HUDEP-2 (cell line): ENCODE data around the gene ADAM19.

ENCODE experiments used
- DNase-seq, 76 experiments: peaks; one replicate each; lab custom pipeline; 2025; ENCODE audit not compliant: unreplicated experiment in 76 of 76; lab: John Stamatoyannopoulos, UW

Gene ADAM19

GRCh38 chr5:157596487-157596886 is 20.9 kb upstream of the ADAM19 start:
- no peak for DNase-seq

- DNase-seq, result no peak
Observed at GRCh38 chr5:157594675-157595459, 19.3 kb upstream of the ADAM19 start.

DNA sequence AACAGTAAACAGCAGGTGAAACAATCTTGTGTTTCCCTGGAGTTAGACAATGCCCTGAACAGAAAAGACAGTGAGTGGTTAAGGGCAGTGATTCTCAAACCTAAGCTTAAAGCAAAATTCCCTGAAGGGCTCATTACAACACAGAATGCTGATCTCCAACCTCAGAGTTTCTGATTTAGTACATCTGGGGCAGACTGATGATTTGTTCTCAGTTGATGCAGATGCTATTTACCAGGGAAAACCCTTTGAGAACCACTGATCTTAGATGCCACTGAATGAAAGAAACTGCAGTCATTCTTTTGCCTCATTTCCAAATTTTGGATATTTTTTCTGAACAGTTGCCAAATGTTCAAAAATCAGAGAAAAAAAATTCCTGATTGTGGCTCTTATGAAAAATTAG is 18.7 kb upstream of the ADAM19 start:
- no peak for DNase-seq

GRCh38 chr5:157593052-157593757 is 17.6 kb upstream of the ADAM19 start:
- DNase-seq, result no peak

GRCh38 chr5:157592594-157592993 is 17.0 kb upstream of the ADAM19 start:
- no peak for DNase-seq

- DNase-seq, result no peak
Observed at GRCh38 chr5:157590478-157590877, 14.9 kb upstream of the ADAM19 start.

DNA sequence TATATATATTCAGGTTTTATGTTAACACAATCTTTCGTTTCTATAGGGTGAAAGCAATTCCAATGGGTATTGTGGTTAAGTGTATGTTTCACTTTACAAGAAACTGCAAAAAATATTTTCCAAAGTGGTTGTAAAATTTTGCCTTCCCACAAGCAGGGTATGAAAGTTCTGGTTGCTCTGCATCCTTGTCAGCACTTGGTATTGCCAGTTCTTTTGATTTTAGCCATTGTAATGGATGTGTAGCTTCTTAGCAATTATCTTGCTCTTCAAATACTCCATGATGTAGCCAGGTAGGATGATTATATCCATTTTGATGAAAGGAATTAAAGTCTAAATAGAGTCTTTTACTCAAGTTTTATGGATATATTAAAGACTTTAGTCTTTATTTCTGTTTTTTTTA is 9.1 kb upstream of the ADAM19 start:
- no peak for DNase-seq

GRCh38 chr5:157582731-157583620 is 7.4 kb upstream of the ADAM19 start:
- no peak for DNase-seq

- no peak for DNase-seq
Observed at GRCh38 chr5:157581901-157582300, 6.3 kb upstream of the ADAM19 start.

- DNase-seq, result no peak
Observed at GRCh38 chr5:157578079-157578780, 2.7 kb upstream of the ADAM19 start.

- DNase-seq, result no peak
Observed at GRCh38 chr5:157576678-157577077, 1.1 kb upstream of the ADAM19 start.

- peak in 2 of 76 experiments; percentile 2 to 7 for DNase-seq
Observed at GRCh38 chr5:157574456-157575380, 857 bp downstream of the ADAM19 start.

DNA sequence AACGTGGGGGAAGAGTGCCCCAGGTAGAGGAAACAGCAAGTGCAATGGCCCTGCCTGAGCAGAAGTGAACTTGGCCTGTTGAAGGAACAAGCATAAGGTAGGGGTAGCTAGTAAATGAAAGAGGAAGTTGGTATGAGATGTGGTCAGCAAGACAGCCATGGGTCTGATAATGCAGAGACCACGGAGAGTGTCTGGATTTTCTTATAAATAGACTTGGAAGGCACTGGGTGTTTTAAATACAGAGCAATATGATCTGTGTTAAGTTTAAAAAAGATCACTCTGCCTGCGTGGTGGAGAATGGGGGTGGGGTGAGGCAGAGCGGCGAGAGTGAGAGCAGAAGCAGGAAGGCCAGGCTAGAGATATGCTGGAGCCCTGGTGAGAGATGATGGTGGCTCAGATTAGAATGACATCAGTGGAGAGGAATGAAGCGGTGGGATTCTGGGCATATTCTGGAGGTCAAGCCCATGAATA is 4.2 kb downstream of the ADAM19 start:
- no peak for DNase-seq

DNA sequence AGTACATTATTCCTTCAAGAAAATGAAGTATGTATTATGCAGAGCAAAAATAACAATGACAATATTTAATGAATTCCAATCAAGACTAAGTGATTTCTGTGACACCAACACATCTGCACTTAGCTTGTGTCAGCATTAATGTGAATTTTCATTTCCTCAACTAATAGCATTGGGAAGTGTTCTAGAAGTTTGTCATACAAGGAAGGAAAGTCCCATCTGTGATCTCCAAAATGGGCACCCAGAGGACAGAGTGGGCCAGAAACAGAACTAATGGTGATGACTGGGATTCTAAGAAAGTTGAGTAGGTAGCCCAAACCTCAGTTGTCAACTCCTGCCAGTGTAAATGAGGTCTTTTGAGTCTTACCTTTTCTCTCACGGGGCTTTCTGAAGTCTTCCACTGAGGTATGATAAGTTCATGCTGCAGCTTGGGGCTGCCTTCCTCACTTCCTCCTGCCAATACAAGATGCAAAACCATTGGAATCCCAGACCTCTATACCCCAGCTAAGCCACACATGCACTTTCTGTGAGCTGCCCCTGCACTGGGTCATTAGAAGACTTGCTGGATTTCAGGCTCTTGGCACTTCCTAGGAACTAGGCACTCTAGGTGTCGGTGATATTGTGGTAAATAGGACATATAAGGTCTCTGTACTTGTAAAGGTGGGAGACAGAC is 4.9 kb downstream of the ADAM19 start:
- no peak for DNase-seq

DNA sequence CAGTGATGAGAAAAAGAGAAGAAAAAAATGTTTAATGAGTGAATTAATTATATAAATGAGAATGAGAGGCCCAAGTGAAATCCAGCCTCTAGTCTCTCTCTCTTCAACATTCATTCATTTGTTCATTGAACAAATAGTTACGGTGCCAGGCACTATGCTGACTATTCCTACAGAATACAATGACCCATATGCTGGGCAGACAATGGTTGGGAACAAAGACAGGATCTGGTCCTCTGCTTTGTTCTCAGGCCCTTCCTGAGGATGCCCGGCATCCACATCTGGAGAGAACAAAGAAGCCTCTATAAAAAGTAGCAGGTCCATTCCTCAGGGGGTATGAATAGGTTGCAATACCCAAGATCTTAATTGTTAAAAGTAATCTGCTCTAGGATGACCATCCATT is 6.9 kb downstream of the ADAM19 start:
- DNase-seq, result no peak

DNA sequence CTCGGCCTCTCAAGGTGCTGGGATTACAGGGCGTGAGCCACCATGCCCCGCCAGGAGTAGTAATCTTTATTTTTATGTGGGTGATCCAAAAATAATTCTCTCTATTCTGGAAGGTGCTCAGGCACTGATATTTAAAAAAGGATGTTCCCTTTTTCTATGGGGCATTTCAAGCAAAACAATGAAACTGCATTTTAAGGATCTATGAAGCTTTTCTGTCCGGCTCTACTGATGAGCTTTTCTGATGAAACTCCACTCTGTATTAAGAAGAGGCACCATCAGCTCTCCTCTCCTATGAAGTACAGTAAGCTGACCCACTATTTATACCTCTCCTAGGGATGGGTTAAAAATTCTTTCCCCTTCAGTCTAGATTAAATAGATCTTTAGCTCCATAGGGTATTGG is 7.4 kb downstream of the ADAM19 start:
- DNase-seq, result no peak

DNA sequence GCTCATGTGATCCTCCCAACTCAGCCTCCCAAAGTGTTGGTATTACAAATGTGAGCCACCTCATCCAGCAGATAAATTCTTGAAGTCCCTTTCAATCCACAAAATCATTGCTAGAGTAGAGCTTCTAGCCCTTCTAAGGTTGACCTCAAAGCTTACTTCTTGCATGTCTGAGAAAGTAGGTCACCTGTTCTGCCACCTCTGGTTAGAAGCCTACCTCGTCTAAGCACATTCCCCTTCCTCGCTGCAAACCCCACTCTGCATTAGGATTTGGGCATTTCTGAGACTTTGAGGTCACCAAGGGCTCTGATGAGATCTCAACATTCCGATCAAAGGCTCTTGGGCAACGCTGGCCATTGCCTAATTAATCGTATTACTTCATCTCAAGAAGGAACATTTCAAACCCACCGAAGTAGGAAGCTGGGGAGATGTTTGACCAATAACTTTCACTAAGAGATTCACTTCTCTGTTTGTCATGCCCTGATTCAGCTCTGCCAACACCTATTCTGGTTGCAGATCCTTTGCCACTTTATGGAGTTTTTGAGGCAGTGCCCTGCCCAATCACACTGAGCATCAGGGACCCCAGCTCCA is 8.6 kb downstream of the ADAM19 start:
- DNase-seq, result no peak

GRCh38 chr5:157563929-157564716 is 11.5 kb downstream of the ADAM19 start:
- peak in 3 of 76 experiments; percentile 0 to 29 (median 1) for DNase-seq
